ENCODE measurements around the gene ZNF576.
A peak's percentile ranks its signal among the peaks of the same experiment; 100 is the strongest.

The ZNF576 gene

DNA sequence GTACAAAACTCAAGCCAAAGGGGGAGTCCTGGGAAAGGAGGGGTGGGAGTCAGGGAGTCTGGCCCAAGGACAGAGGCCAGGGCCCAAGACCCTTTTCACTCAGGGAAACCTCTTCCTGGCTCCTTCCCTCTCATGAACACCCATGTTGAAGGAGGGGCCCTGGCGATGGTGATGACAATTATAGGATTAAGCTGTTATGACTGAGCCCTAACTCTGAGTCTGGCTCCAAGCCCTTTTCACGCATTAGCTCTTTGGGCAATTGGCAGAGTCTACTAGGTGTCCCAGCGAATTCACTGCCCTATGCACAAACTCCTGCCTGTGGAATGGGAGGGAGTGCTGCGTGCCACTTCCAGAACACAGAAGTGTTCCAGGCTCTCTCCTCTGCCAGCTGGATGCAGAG, 42.7 kb upstream of the ZNF576 start:
- Mint-ChIP-seq H3K4me3 (no peak overlapping the region), H3K27ac (peak overlapping the region in 1 of 3 experiments; percentile 38), H3K4me1 (no peaks in the 10 kb centered on the region), H3K27me3 (ENCODE audit: low read depth) (no peaks in the 10 kb centered on the region), H3K36me3 (ENCODE audit: low read depth) (peaks cover 56% of the 10 kb centered on the region), H3K9me3 (no peaks in the 10 kb centered on the region)
- TF ChIP-seq, protein P1, sequence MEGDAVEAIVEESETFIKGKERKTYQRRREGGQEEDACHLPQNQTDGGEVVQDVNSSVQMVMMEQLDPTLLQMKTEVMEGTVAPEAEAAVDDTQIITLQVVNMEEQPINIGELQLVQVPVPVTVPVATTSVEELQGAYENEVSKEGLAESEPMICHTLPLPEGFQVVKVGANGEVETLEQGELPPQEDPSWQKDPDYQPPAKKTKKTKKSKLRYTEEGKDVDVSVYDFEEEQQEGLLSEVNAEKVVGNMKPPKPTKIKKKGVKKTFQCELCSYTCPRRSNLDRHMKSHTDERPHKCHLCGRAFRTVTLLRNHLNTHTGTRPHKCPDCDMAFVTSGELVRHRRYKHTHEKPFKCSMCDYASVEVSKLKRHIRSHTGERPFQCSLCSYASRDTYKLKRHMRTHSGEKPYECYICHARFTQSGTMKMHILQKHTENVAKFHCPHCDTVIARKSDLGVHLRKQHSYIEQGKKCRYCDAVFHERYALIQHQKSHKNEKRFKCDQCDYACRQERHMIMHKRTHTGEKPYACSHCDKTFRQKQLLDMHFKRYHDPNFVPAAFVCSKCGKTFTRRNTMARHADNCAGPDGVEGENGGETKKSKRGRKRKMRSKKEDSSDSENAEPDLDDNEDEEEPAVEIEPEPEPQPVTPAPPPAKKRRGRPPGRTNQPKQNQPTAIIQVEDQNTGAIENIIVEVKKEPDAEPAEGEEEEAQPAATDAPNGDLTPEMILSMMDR (IDR thresholded peaks at IDR 0.05; ENCODE audit: unreplicated experiment in 3 of 3): no peak

DNA sequence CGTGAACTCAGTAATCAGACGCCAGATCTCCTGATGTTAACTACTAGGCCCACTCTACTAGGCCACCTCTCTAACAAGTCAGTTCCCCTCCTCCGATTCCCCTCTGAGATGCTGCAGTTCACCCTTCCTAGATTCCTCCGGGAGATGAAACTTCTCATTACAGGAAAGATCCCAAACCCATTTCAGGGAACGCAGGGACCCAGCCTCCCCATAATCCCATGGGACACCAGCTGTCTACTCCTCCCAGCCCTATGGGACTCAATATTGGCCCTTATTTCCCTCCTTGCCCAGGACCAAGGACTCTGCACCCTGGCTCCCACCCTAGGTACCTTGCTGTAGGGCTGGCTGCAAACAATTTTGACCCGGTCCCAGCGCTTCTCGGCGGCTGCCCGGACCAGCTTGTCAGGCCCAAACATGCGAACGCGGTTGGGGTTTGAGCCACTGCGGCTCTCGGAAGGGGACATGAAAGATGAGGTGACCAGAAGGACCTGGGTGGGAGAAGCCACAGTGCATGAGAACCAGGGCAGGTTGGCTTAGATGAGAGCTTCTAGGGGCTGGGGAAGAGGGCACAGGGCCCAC, 42.0 kb upstream of the ZNF576 start:
- H3K4me1 Mint-ChIP-seq: no peaks in the 10 kb centered on the region
- no peaks in the 10 kb centered on the region for H3K9me3 Mint-ChIP-seq
- TF ChIP-seq, protein P1 (IDR thresholded peaks at IDR 0.05; ENCODE audit: unreplicated experiment in 3 of 3): no peak
- no peak overlapping the region for H3K27ac Mint-ChIP-seq
- H3K36me3 Mint-ChIP-seq (ENCODE audit: low read depth): peaks cover 50% of the 10 kb centered on the region
- no peaks in the 10 kb centered on the region for H3K27me3 Mint-ChIP-seq (ENCODE audit: low read depth)
- H3K4me3 Mint-ChIP-seq: no peak overlapping the region

DNA sequence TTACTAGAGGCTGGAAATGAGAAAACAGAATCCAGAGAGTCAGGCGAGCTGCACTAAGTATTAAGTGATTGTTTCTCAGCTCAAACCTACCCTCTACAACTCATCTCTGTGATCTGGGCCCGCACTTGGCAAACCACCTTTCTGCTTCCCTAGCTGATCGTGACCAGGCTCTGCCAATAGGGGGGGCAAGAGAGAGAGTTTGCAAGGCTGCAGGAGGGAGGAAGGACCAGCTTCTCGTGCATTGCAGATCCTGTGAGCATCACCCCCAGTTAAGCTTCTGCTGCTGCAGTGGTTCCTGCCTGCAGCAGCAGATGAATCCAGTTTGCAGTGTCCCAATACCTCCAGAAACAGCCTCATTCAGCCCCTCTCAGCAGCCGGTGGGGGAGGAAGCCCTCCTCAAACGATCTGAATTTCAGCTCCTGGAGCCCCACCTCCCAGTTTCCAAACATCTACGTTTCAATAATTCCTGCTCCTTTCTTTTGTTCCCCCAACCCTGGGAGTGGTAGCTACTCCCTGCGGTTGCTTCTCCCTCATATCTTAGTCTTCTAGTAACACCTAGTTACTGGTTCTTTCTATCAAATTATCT, 41.1 kb upstream of the ZNF576 start:
- no peaks in the 10 kb centered on the region for H3K4me1 Mint-ChIP-seq
- H3K4me3 Mint-ChIP-seq: no peak overlapping the region
- TF ChIP-seq, protein P1 (IDR thresholded peaks at IDR 0.05; ENCODE audit: unreplicated experiment in 3 of 3): peak; percentile 51 to 65 (median 57)
- no peaks in the 10 kb centered on the region for H3K9me3 Mint-ChIP-seq
- no peak overlapping the region for H3K27ac Mint-ChIP-seq
- H3K27me3 Mint-ChIP-seq (ENCODE audit: low read depth): no peaks in the 10 kb centered on the region
- H3K36me3 Mint-ChIP-seq (ENCODE audit: low read depth): peaks cover 47% of the 10 kb centered on the region

DNA sequence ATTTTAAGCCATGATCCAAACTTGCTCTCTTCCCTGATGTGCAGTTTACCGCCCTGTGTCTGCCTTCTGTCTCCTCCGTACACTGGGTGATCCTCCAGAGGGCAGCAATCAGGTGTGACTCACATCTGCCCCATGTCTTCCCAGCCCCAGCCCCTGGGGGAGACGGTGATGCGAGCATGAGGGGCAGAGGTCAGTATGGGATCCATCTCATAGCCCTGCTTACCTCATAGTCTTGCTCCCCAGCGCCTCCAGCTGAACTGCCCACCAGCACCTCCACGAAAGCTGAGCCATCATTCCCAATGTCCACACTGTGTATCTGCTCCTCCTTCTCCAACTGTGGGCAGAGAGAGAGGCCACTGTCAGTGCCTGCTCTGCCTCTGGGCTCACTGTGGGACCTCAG, 35.7 kb upstream of the ZNF576 start:
- Mint-ChIP-seq H3K27me3 (ENCODE audit: low read depth) (no peaks in the 10 kb centered on the region), H3K9me3 (no peaks in the 10 kb centered on the region), H3K36me3 (ENCODE audit: low read depth) (peaks cover 44% of the 10 kb centered on the region), H3K4me3 (no peak overlapping the region), H3K4me1 (peaks cover 5% of the 10 kb centered on the region), H3K27ac (no peak overlapping the region)
- TF ChIP-seq, protein P1 (IDR thresholded peaks at IDR 0.05; ENCODE audit: unreplicated experiment in 3 of 3): no peak

DNA sequence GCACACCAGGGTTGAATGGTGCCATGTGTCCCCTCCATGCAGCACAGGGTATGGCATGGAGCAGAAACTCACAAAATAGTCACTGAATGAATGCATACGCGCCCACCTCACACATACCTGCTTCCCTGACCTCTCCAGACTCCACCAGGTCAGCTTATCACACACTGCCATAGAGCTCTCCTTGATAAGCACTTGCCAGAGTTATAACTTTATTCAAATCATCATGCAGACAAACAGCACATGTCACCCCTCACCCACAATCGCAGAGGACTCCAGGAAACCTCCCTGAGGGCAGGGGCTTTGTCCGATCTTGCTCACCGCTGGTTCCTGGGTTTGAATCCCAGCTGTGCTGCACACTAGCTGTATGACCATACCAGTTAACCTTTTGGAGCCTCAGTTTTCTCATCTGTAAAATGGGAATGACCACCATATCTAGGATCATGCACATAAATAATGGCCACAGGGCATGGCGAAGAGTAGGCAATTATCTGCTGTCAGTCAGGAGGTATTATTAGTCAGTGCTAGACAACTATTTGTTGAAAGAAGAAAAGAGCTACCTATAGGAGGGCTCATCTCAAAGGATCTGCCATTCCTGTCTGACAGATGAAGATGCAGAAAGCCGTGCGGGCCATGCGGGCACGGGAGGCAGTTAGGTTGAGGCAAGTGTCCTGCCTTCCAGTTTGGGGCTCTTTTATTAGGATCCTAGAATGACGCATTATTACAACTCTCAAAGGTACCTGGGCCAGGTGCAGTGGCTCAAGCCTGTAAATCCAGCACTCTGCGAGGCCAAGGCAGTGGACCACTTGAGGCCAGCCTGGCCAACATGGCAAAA, 35.0 kb upstream of the ZNF576 start:
- Mint-ChIP-seq H3K4me3 (no peak overlapping the region), H3K4me1 (peaks cover 5% of the 10 kb centered on the region), H3K36me3 (ENCODE audit: low read depth) (peaks cover 44% of the 10 kb centered on the region), H3K27ac (no peak overlapping the region), H3K9me3 (no peaks in the 10 kb centered on the region), H3K27me3 (ENCODE audit: low read depth) (no peaks in the 10 kb centered on the region)
- TF ChIP-seq, protein P1 (IDR thresholded peaks at IDR 0.05; ENCODE audit: unreplicated experiment in 3 of 3): no peak
